Smooth muscle cell (in vitro differentiated cells): ENCODE measurements around the gene CP. TPM values are rescaled to one million over a fixed set of nuclear protein-coding genes. Genes with fewer than 3 reads are reported as not detected.

Experiments used
- DNase-seq: peaks from one replicate; lab custom pipeline; 2025; ENCODE audit not compliant: unreplicated experiment; lab: John Stamatoyannopoulos, UW
- H2AFZ ChIP-seq: fragments of 200-600 bp; sonication (generic); 2 replicates; pipeline ENCODE4 v1.6.0; 2016; ENCODE audit warnings: antibody characterized with exemption, low read depth, mild to moderate bottlenecking
- H3F3A ChIP-seq: fragments of 200-600 bp; sonication (generic); 2 replicates; pipeline ENCODE4 v1.6.0; 2017; ENCODE audit warnings: antibody characterized with exemption, low read depth
- H3K27ac ChIP-seq: fragments of 200-600 bp; sonication (generic); 2 replicates; pipeline ENCODE4 v1.5.1; 2016; ENCODE audit warnings: low read depth, mild to moderate bottlenecking
- H3K27me3 ChIP-seq: fragments of 200-600 bp; sonication (generic); 2 replicates; pipeline ENCODE4 v1.6.1; 2016; ENCODE audit warnings: low read depth, mild to moderate bottlenecking
- H3K36me3 ChIP-seq: fragments of 200-600 bp; sonication (generic); 2 replicates; pipeline ENCODE4 v1.5.1; 2016; ENCODE audit warnings: low read depth
- H3K4me1 ChIP-seq: fragments of 200-600 bp; sonication (generic); 2 replicates; pipeline ENCODE4 v1.5.1; 2016; ENCODE audit warnings: low read depth
- H3K4me2 ChIP-seq: fragments of 200-600 bp; sonication (generic); 2 replicates; pipeline ENCODE4 v1.6.0; 2016; ENCODE audit warnings: mild to moderate bottlenecking
- H3K4me3 ChIP-seq: fragments of 200-600 bp; sonication (generic); 2 replicates; pipeline ENCODE4 v1.5.1; 2016; ENCODE audit warnings: mild to moderate bottlenecking
- H3K79me2 ChIP-seq: fragments of 200-600 bp; sonication (generic); 2 replicates; pipeline ENCODE4 v1.6.0; 2016; ENCODE audit warnings: low read depth, mild to moderate bottlenecking
- H3K9ac ChIP-seq: fragments of 200-600 bp; sonication (generic); 2 replicates; pipeline ENCODE4 v1.6.0; 2016; ENCODE audit warnings: low read depth
- H3K9me3 ChIP-seq: fragments of 200-600 bp; sonication (generic); replicated peaks from 2 replicates; pipeline ENCODE4 v1.5.1; 2016; ENCODE audit warnings: low read depth
- H4K20me1 ChIP-seq: fragments of 200-600 bp; sonication (generic); 2 replicates; pipeline ENCODE4 v1.6.0; 2016; ENCODE audit warnings: low read depth
- CTCF ChIP-seq: fragments of 200-600 bp; sonication (generic); IDR thresholded peaks from 2 replicates; pipeline ENCODE4 v1.5.1; 2017; ENCODE audit warnings: borderline replicate concordance, mild to moderate bottlenecking, antibody characterized with exemption; ENCODE audit not compliant: insufficient read depth, poor library complexity, severe bottlenecking
- WGBS: methylation state at CpG from one replicate; pipeline ENCODE4 v1.1.7; 2016; ENCODE audit warnings: low lambda C conversion rate; 5-methylcytosine and 5-hydroxymethylcytosine counted together
- polyA plus RNA-seq: library from polyadenylated mRNA; unstranded; fragments of >200 nt; fragmentation: Nextera tagmentation; extraction: Ambion mirVana; gene quantifications from 2 replicates; pipeline ENCODE4 v1.2.1, GENCODE V29; 2016
- total RNA-seq: library from RNA; depleted of rRNA; stranded (reverse); fragments of >200 nt; gene quantifications from 2 replicates; pipeline ENCODE4 v1.2.3, GENCODE V29; 2014

Gene CP
- total and polyA plus RNA-seq, 2 experiments from 2014 or later, result 2.6 TPM; not detected in 1

- no peak for TF ChIP-seq CTCF
- 85% methylated on average over 1 of the region's 1 CpG for WGBS
- no peaks in the 10 kb centered on the region for H3K79me2 ChIP-seq
These were observed 26.4 kb downstream of the CP start for GRCh38 chr3:149195221-149195620.

GRCh38 chr3:149188494-149188893 lies 33.1 kb downstream of the CP start:
- Histone ChIP-seq H3K36me3 (no peaks in the 10 kb centered on the region), H3K4me2 (peak overlapping the region; percentile 4), H3K9ac (no peak overlapping the region), H3K79me2 (no peaks in the 10 kb centered on the region), H3K27ac (no peak overlapping the region), H3F3A (peaks cover 3% of the 10 kb centered on the region), H2AFZ (no peak overlapping the region), H3K27me3 (no peaks in the 10 kb centered on the region), H3K4me1 (peaks cover 5% of the 10 kb centered on the region), H3K4me3 (no peak overlapping the region), H4K20me1 (no peaks in the 10 kb centered on the region), H3K9me3 (no peaks in the 10 kb centered on the region)
- TF ChIP-seq CTCF, result no peak
- 56% methylated on average over 2 of the region's 2 CpGs for WGBS
- no peak for DNase-seq

More at GRCh38 chr3:149195221-149195620, 26.4 kb downstream of the CP start:
- peaks cover 13% of the 10 kb centered on the region for H3K27me3 ChIP-seq
- H3K4me2 ChIP-seq, result no peak overlapping the region
- H3K4me1 ChIP-seq, result peaks cover 39% of the 10 kb centered on the region
- H2AFZ ChIP-seq, result no peak overlapping the region
- no peaks in the 10 kb centered on the region for H3F3A ChIP-seq
- no peak overlapping the region for H3K27ac ChIP-seq
- no peaks in the 10 kb centered on the region for H3K9me3 ChIP-seq
- no peaks in the 10 kb centered on the region for H3K36me3 ChIP-seq
- H4K20me1 ChIP-seq, result no peaks in the 10 kb centered on the region
- no peak for DNase-seq
- H3K9ac ChIP-seq, result no peak overlapping the region
- no peak overlapping the region for H3K4me3 ChIP-seq

GRCh38 chr3:149186721-149187120 lies 34.9 kb downstream of the CP start:
- no peak for DNase-seq
- Histone ChIP-seq H3F3A (peaks cover 3% of the 10 kb centered on the region), H3K9me3 (no peaks in the 10 kb centered on the region), H3K27me3 (no peaks in the 10 kb centered on the region), H3K4me3 (no peak overlapping the region), H3K36me3 (no peaks in the 10 kb centered on the region), H3K9ac (no peak overlapping the region), H3K4me2 (peak overlapping the region; percentile 20), H2AFZ (no peak overlapping the region), H4K20me1 (no peaks in the 10 kb centered on the region), H3K79me2 (no peaks in the 10 kb centered on the region), H3K27ac (peak overlapping the region; percentile 11), H3K4me1 (no peaks in the 10 kb centered on the region)
- WGBS, result 80% methylated on average over 3 of the region's 3 CpGs
- TF ChIP-seq CTCF, result no peak

GRCh38 chr3:149186219-149186618 lies 35.4 kb downstream of the CP start:
- Histone ChIP-seq H2AFZ (no peak overlapping the region), H4K20me1 (no peaks in the 10 kb centered on the region), H3K4me1 (no peaks in the 10 kb centered on the region), H3K36me3 (no peaks in the 10 kb centered on the region), H3K9me3 (no peaks in the 10 kb centered on the region), H3K4me2 (peak overlapping the region; percentile 20), H3K79me2 (no peaks in the 10 kb centered on the region), H3K27ac (peak overlapping the region; percentile 11), H3K9ac (no peak overlapping the region), H3F3A (peaks cover 3% of the 10 kb centered on the region), H3K27me3 (no peaks in the 10 kb centered on the region), H3K4me3 (no peak overlapping the region)
- 43% methylated on average over 2 of the region's 2 CpGs for WGBS
- TF ChIP-seq CTCF, result no peak
- DNase-seq, result no peak
